RKO (cell line): ENCODE data around the gene PLA2R1.
"Not testable (repeated sequence)": the region's sequence is repeated elsewhere in the genome, so short reads cannot be mapped to it uniquely, and the experiment has no call there.

ENCODE experiments used
- DNase-seq: peaks from one replicate; pipeline ENCODE4 v3.0.0-alpha.2; 2016; ENCODE audit warnings: low spot score

The PLA2R1 gene

GRCh38 chr2:159982842-159983785 is 79.3 kb downstream of the PLA2R1 start:
- no peak for DNase-seq

- DNase-seq, result peak; percentile 32
Observed at GRCh38 chr2:159982270-159982669, 80.1 kb downstream of the PLA2R1 start.

GRCh38 chr2:159976527-159977160 is 85.8 kb downstream of the PLA2R1 start:
- no peak for DNase-seq

- DNase-seq, result no peak
Observed at GRCh38 chr2:159973325-159973724, 89.1 kb downstream of the PLA2R1 start.

- DNase-seq, result no peak
Observed at GRCh38 chr2:159971365-159972152, 90.9 kb downstream of the PLA2R1 start.

- not testable (repeated sequence) for DNase-seq
Observed at GRCh38 chr2:159970548-159970947, 91.9 kb downstream of the PLA2R1 start.

GRCh38 chr2:159968279-159968900 is 94.0 kb downstream of the PLA2R1 start:
- peak; percentile 56 for DNase-seq

GRCh38 chr2:159963700-159964099 is 98.7 kb downstream of the PLA2R1 start:
- no peak for DNase-seq

GRCh38 chr2:159962513-159962912 is 99.9 kb downstream of the PLA2R1 start:
- DNase-seq, result not testable (repeated sequence)

GRCh38 chr2:159961451-159961850 is 101.0 kb downstream of the PLA2R1 start:
- DNase-seq, result no peak

GRCh38 chr2:159961037-159961436 is 101.4 kb downstream of the PLA2R1 start:
- no peak for DNase-seq

- DNase-seq, result peak; percentile 43
Observed at GRCh38 chr2:159960414-159960813, 102.0 kb downstream of the PLA2R1 start.

- DNase-seq, result no peak
Observed at GRCh38 chr2:159959136-159959535, 103.3 kb downstream of the PLA2R1 start.

GRCh38 chr2:159953136-159953823 is 109.1 kb downstream of the PLA2R1 start:
- no peak for DNase-seq

GRCh38 chr2:159946326-159946999 is 116.0 kb downstream of the PLA2R1 start:
- no peak for DNase-seq

- no peak for DNase-seq
Observed at GRCh38 chr2:159944874-159945273, 117.5 kb downstream of the PLA2R1 start.

- DNase-seq, result no peak
Observed at GRCh38 chr2:159942146-159942545, 120.3 kb downstream of the PLA2R1 start.

- DNase-seq, result no peak
Observed at GRCh38 chr2:159941729-159942128, 120.7 kb downstream of the PLA2R1 start.

GRCh38 chr2:159939946-159940345 is 122.5 kb downstream of the PLA2R1 start:
- DNase-seq, result peak; percentile 39

GRCh38 chr2:159938395-159938794 is 124.0 kb downstream of the PLA2R1 start:
- DNase-seq, result no peak

- DNase-seq, result no peak
Observed at GRCh38 chr2:159936471-159936870, 125.9 kb downstream of the PLA2R1 start.
